Measurements from ENCODE around the gene DLGAP1.
"Not testable (repeated sequence)": the region's sequence is repeated elsewhere in the genome, so short reads cannot be mapped to it uniquely, and the experiment has no call there.

Gene DLGAP1

GRCh38 chr18:3713166-3713565 is 741.9 kb downstream of the DLGAP1 start:
- no peak for DNase-seq

GRCh38 chr18:3712491-3712890 is 742.6 kb downstream of the DLGAP1 start:
- DNase-seq = no peak

- no peak for DNase-seq
These were observed 744.3 kb downstream of the DLGAP1 start for GRCh38 chr18:3710712-3711301.

- DNase-seq = no peak
These were observed 745.9 kb downstream of the DLGAP1 start for GRCh38 chr18:3709205-3709604.

GRCh38 chr18:3706279-3707097 is 748.6 kb downstream of the DLGAP1 start:
- no peak for DNase-seq

GRCh38 chr18:3704556-3705344 is 750.4 kb downstream of the DLGAP1 start:
- no peak for DNase-seq

GRCh38 chr18:3703732-3704176 is 751.4 kb downstream of the DLGAP1 start:
- DNase-seq = no peak

GRCh38 chr18:3699707-3700567 is 755.2 kb downstream of the DLGAP1 start:
- DNase-seq = not testable (repeated sequence)

- DNase-seq = not testable (repeated sequence)
These were observed 760.9 kb downstream of the DLGAP1 start for GRCh38 chr18:3694030-3694778.

- DNase-seq = no peak
These were observed 761.7 kb downstream of the DLGAP1 start for GRCh38 chr18:3693410-3693809.

GRCh38 chr18:3692691-3693090 is 762.4 kb downstream of the DLGAP1 start:
- DNase-seq = no peak

GRCh38 chr18:3692113-3692621 is 762.9 kb downstream of the DLGAP1 start:
- no peak for DNase-seq

- no peak for DNase-seq
These were observed 763.4 kb downstream of the DLGAP1 start for GRCh38 chr18:3691705-3692104.

- DNase-seq = no peak
These were observed 764.4 kb downstream of the DLGAP1 start for GRCh38 chr18:3690764-3691066.

- DNase-seq = no peak
These were observed 764.9 kb downstream of the DLGAP1 start for GRCh38 chr18:3689986-3690763.

GRCh38 chr18:3689091-3689490 is 766.0 kb downstream of the DLGAP1 start:
- no peak for DNase-seq

GRCh38 chr18:3688690-3689089 is 766.4 kb downstream of the DLGAP1 start:
- no peak for DNase-seq

- no peak for DNase-seq
These were observed 771.6 kb downstream of the DLGAP1 start for GRCh38 chr18:3683483-3683882.

GRCh38 chr18:3682061-3682460 is 773.0 kb downstream of the DLGAP1 start:
- no peak for DNase-seq

GRCh38 chr18:3679241-3679640 is 775.9 kb downstream of the DLGAP1 start:
- DNase-seq = no peak

- DNase-seq = no peak
These were observed 779.1 kb downstream of the DLGAP1 start for GRCh38 chr18:3675994-3676393.
